OCI-LY1 (cell line): ENCODE measurements around the gene PARD3B.

Source experiments
- EZH2 ChIP-seq: fragments of 200-600 bp; sonication (generic), shearing (Covaris generic); IDR thresholded peaks from 2 replicates; pipeline ENCODE4 v1.8.0; 2017; ENCODE audit warnings: borderline replicate concordance, mixed run types, mild to moderate bottlenecking, antibody characterized with exemption, low read length, moderate library complexity, mixed read lengths
- TF ChIP-seq, protein P1 (sequence below): fragments of 200-600 bp; sonication (generic), shearing (Covaris generic); IDR thresholded peaks from 2 replicates; pipeline ENCODE4 v1.5.1; 2017; ENCODE audit warnings: mild to moderate bottlenecking, antibody characterized with exemption, low read length, moderate library complexity, mixed read lengths

DNA sequence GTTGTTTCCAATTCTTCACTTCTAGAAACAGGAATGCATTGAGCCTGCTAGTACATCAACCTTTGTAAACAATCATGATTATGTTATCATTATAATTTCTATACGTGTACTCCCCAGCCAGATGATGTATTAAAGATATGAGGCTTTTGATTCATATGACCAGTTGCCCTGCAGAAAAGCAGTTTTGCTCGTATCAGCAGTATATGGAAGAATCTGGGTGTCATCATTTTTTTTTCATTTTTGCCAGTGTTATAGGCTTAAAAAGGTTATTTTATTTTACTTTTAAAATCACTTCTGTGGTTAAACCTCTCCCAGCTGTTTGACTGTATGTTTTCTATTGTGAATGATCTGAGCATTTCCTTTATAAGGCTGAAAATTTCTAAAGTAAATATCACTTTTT, 665.2 kb downstream of the PARD3B start:
- TF ChIP-seq, protein P1, sequence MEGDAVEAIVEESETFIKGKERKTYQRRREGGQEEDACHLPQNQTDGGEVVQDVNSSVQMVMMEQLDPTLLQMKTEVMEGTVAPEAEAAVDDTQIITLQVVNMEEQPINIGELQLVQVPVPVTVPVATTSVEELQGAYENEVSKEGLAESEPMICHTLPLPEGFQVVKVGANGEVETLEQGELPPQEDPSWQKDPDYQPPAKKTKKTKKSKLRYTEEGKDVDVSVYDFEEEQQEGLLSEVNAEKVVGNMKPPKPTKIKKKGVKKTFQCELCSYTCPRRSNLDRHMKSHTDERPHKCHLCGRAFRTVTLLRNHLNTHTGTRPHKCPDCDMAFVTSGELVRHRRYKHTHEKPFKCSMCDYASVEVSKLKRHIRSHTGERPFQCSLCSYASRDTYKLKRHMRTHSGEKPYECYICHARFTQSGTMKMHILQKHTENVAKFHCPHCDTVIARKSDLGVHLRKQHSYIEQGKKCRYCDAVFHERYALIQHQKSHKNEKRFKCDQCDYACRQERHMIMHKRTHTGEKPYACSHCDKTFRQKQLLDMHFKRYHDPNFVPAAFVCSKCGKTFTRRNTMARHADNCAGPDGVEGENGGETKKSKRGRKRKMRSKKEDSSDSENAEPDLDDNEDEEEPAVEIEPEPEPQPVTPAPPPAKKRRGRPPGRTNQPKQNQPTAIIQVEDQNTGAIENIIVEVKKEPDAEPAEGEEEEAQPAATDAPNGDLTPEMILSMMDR: no peak
- no peak for TF ChIP-seq EZH2
